GM18502 (cell line): ENCODE results near the gene SLC38A5.
"Not testable (repeated sequence)": the region's sequence is repeated elsewhere in the genome, so short reads cannot be mapped to it uniquely, and the experiment has no call there.

Experiments
- ATAC-seq: cut with Tn5 transposase; IDR thresholded peaks from one replicate; pipeline ENCODE4 v1.9.1; 2021; ENCODE audit warnings: mild to moderate bottlenecking; ENCODE audit not compliant: unreplicated experiment, poor library complexity

SLC38A5 gene

DNA sequence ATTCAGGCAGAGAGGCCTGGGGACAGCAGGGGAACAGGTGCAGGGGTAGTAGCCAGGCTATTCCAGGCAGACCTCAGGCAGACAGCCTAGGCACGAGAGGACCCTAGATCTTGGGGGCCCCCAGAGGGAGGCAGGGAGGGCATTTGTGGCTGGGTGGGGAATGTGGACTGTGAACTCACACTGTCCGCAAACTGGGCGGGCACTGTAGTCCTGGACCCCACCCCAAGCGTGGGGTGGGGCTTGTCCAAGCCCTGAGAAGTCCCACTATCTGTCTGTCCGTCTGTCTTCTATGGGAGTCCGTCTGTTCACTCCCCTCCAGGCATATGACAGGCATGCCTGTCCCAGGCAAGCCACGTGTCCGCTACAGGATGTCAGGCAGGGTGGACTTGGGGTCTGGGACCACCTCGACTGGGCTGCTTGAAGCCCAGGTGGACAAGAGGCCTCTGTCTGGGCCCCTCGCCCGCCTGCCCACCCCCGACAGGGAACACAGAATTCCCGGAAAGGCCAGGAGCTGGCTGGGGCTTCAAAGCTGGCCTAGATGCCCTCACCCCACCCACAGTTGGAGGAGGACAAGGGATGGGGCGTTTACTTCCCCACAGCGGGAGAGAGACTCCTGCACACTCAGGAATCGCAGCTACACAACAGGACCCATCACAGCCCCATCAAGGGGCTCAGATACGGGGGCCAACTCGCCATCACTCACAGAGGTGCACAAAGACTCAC lies at the start of gene SLC38A5:
Gene SLC38A5, minus strand, starts transcription at position 151 of the 723 bp plus-strand sequence. CDS start 2,336 bp downstream, outside the sequence.
- ATAC-seq: no peak

- ATAC-seq: not testable (repeated sequence)
Measured at GRCh38 chrX:48519481-48519880, 49.4 kb upstream of the SLC38A5 start.

DNA sequence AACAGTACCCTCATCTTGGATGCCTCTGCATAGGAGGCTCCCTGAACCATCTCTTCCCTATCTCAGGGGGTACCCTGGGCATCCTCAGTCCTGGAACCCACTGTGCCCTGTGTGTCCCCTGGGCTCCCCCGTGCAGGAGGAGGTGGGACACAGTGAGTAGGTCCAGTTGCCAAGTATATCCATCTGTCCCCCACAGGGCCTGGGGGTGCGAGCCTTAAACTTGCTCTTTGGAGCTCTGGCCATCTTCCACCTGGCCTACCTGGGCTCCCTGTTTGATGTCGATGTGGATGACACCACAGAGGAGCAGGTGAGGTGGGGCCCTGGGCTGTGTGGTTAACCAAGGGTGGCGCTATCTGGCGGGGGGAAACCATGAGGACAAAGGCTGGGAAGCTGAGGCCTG lies 46.9 kb upstream of the SLC38A5 start:
- no peak for ATAC-seq

GRCh38 chrX:48516285-48516684 lies 46.2 kb upstream of the SLC38A5 start:
- ATAC-seq: no peak

- no peak for ATAC-seq
Measured at GRCh38 chrX:48515842-48516241, 45.8 kb upstream of the SLC38A5 start.

DNA sequence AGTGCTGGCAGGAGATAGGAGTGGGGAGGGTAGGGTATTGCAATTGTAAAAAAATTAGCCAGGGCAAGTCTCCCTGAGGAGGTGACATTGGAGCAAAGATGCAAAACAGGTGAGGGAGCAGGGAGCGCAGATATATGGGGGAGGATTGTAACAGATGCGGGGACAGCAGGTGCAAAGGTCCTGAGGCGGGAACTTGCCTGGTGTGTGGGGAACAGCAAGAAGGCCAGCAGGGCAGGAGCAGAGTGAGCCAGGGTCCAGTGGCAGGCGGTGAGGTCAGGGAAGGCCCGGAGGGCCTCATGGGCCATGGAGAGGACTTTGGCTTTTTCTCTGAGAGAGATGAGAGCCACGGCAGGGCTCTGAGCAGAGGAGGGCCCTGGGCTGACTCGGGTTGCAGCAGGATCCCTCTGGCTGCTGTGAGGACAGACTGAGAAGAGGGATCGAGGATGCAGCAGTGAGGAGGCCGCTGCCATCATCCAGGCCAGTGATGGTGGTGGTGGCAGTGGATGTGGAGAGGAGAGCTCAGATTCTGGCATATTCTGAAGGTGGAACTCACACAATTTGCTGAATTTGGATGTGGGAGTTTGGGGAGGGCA lies 44.9 kb upstream of the SLC38A5 start:
- no peak for ATAC-seq

DNA sequence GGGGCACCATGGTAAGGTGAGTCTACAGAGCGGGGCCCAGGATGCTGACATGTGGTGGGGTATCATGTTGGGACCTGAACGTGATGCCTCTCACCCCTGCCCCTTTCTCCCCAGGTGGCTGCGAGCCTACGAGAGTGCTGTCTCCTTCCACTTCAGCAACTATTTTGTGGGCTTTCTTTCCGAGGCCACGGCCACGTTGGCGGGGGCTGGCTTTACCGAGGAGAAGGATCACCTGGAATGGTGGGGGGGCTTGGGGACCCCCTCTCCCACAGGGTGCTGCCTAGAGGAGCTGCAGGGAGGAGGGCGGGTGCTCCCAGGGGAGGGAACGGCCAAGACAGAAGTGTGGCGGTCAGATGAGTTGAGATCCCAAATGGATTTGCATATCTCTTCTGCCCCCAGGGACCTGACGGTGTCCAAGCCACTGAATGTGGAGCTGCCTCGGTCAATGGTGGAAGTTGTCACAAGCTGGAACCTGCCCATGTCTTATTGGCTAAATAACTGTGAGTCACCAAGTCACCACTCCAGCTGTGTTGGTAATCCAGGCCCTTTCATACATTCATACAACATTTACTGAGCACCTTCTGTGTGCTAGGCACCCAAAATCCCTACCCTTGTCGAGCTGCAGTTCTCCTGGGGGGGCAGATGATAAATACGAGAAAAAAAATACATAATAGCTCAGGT lies 44.2 kb upstream of the SLC38A5 start:
- ATAC-seq: no peak

DNA sequence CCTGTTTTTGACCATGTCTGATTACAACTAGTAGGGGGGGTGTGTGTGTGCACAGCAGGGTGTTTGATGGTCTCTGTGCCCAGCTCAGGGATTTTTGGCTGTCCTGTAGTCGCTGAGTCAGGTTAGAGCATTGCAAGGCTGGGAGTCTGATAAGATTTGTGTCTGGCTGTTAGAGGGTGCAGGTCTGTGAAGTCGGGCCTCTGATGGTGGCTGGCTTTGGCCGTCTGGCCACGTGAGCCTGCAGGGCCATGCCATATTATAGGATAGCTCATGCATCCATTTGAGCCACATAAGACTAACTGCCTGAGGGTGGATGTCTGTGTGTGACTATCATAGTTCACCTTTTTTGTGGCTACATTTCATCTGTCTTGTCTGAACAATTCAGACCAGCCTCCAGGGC lies 43.6 kb upstream of the SLC38A5 start:
- no peak for ATAC-seq

DNA sequence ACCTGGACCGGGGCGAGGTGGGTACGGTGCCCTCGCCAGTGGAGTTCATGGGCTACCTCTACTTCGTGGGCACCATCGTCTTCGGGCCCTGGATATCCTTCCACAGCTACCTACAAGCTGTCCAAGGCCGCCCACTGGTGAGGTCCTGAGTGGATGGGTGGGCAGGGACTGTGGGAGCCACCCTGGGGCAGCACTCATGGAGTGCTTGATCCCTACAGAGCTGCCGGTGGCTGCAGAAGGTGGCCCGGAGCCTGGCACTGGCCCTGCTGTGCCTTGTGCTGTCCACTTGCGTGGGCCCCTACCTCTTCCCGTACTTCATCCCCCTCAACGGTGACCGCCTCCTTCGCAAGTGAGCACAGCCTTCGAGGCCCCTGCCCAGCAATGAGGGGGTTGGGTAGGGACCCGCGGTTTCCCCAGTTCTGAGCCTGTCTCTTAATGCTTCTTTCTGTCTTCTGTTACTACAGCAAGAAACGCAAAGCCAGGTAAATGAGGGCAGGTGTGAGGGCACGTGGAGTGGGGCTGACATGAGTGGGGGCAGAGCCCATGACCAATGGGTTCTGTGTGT lies 42.4 kb upstream of the SLC38A5 start:
- no peak for ATAC-seq

- ATAC-seq: no peak
Measured at GRCh38 chrX:48511560-48511959, 41.5 kb upstream of the SLC38A5 start.

- no peak for ATAC-seq
Measured at GRCh38 chrX:48509619-48510018, 39.6 kb upstream of the SLC38A5 start.

DNA sequence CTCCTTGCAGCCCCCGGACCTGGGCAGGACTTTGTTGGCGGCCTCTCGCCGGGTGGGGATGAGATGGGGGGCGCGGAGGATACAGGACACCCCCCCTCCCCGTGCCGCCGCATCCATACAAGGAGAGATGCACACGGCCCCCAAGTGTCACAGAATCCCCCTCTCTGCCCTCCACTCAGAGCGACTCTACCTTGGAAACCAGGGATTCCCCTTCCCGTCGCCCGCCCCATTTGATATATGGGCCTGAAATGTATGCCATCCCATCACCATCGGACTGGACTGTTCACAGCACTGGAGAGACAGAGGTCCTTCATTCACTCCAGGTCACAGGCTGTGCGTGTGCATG lies 39.2 kb upstream of the SLC38A5 start:
- ATAC-seq: peak; percentile 12

DNA sequence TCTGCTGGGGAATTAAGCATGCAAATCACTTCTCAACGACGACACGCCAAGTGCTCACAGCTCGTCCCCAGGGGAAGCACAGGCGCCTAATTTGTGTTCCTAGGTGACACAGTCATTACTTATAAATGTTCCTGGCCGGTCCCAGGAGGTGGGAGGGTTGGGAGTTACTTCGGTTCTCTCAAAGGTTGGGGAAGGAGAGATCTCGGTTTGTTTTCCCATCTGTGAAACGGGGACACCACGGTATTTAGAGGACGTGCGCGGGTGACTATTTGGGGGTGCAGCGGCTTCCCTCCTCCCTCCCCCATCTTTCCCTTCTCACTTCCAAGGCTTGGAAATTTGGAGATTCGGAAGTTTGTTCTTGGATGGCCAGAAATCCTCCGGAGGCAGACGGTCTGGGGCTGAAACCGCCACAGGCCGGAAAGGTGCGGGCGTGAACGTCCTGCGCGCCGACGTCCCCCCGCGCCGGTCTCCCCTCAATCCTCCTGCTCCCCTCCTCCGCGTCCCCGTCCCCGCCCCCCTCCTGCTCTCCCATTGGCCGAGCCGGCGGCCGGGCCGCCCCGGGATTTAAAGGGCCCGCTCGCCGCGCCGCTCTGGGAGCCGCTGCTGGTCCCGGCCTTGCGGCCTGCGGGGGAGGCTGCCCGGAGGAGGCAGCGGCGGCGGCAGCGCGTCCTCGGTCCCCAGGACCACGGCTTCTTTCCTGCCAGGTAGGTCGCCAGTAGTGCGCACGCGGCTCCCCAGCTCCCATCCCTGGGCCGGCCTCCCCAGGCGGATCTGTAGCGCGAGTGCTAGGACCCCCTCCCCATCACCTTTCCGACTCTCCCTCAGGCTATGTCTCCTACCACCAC lies 38.6 kb upstream of the SLC38A5 start, which contains the start of gene PORCN:
Gene PORCN, plus strand, starts transcription at position 593 of the 845 bp plus-strand sequence. CDS start 829 bp downstream, outside the sequence.
- peak; percentile 76 for ATAC-seq

DNA sequence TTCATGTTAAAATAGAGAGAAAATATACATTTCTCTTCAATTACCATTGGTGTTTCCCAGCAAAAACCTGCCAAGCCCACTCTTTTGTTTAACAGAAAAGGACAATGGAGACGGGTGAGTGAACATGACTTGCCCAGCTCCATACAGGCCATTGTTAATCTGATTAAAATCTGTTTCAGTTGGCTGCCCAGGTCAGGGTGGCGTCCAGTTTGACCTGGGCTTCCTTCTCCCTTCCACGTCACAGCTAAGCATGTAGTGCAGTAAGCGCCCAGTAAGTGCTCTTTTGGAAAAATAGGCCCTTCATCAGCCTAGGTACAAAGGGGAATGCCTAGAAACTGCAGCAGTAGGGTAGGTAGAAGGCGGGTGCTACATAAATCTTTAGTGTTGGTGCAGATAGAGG lies 37.2 kb upstream of the SLC38A5 start:
- ATAC-seq: no peak

GRCh38 chrX:48505481-48505880 lies 35.4 kb upstream of the SLC38A5 start:
- ATAC-seq: no peak

DNA sequence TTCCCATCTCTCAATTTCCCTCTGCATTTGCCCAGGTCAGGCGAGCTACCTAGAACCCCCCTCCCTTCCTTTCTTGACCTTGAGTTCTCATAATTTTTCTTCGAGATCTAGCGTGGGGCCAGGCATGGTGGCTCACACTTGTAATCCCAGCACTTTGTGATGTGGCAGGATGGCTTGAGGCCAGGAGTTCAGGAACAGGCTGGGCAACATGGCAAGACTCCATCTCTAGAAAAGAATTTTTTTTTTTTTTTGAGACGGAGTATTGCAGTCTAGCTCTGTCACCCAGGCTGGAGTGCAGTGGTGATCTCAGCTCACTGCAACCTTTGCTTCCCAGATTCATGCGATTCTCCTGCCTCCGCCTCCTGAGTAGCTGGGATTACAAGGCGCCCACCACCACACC lies 34.2 kb upstream of the SLC38A5 start:
- no peak for ATAC-seq

DNA sequence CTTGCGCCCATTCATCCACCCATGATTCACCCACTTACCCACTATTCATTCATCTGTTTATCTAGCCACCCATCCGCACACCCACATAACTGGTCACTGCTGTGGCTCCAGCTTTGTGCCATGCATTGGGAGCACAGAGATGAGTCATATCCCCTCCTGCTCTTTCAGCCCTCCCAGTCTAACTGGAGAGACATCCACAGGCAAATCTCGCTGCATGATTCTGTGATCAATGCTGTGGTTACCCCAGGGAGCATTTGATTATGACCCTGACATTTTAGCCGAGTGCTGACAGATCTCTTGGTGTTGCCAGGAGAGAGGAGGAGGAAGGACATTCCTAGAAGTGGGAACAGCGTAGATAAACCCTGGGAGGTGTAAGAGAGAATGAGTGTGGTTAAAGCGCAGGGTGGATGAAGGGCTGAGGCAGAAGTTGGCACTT lies 28.3 kb upstream of the SLC38A5 start:
- ATAC-seq: no peak

DNA sequence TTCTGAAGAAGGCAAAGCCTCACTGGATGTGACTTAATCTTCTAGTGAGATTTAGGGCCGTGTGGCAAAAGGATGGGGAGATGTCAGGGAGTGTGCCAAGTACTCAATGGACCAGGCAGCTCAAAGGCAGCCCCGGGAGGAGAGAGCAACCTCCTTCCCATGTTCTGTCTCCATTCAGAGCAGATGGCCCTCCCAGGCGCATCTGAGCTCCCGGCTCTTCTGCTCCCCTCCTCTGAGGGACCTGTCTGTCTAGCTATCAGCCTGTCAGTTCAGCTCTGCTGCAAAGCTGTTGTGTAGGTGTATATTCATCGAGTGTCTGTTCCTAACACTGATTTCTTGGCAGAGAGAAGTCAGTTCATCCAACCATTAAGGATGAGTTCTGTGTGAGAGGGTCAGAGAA lies 27.8 kb upstream of the SLC38A5 start:
- no peak for ATAC-seq

DNA sequence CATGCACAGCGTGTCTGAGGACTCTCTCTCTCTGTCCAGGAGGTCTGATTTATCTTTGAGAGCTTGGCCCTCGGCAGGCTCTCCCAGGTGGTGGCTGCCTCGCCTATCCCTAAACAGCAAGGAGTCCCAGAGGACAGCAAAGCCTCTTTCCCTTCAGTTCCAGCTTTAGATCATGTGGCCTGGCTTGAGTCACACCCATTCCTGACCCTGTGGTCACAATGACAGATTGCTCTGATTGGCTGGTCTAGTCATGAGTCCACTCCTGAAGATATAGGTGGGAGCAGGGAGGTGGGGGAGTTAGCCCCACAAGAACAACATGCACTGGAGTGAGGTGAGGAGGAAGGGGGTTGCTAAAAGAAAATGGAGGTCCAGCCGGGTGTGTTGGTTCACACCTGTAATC lies 26.6 kb upstream of the SLC38A5 start:
- ATAC-seq: no peak

DNA sequence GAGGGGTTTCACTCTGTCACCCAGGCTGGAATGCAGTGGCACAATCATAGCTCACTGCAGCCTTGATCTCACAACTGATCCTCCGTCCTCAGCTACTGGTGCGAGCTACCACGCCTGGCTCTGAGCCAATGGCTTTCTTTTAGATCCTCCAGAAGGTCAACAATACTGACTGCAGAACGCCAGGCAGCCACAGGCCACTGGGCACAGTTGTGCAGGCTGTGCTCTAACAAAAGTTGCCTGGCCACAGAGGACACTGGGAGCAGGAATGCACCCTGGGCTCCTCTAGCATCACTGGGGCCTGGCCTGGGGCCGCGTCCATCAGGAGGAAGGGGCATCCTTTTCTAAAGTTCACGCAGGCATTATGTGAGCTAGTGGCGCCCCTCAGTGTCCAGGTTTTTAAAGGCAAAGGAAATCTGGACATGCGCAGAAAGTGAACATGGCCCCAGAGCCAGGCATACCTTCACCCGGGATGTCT lies 23.9 kb upstream of the SLC38A5 start:
- ATAC-seq: no peak
